Muscle layer of colon (tissue), 2 donors: ENCODE measurements around the gene ATXN8OS.
"Not testable (repeated sequence)": the region's sequence is repeated elsewhere in the genome, so short reads cannot be mapped to it uniquely, and the experiment has no call there.

Experiments
- H3K27ac ChIP-seq: one replicate; pipeline ENCODE4 v1.7.0; 2013; ENCODE audit warnings: low read depth, mild to moderate bottlenecking, low read length, moderate library complexity
- H3K27me3 ChIP-seq, 2 donors: one replicate each; pipeline ENCODE4 v1.7.0; 2013; ENCODE audit warnings: low read length in 2 of 2, mild to moderate bottlenecking in 2 of 2; ENCODE audit not compliant: insufficient read depth in 2 of 2, control insufficient read depth in 1 of 2
- H3K36me3 ChIP-seq: one replicate; pipeline ENCODE4 v1.7.0; 2013; ENCODE audit warnings: mild to moderate bottlenecking, low read length; ENCODE audit not compliant: insufficient read depth
- H3K4me1 ChIP-seq: one replicate; pipeline ENCODE4 v1.7.0; 2013; ENCODE audit warnings: mild to moderate bottlenecking, low read length; ENCODE audit not compliant: insufficient read depth
- H3K4me3 ChIP-seq, 2 donors: one replicate each; pipeline ENCODE4 v1.7.0; 2013; ENCODE audit warnings: low read length in 2 of 2, low read depth in 1 of 2, mild to moderate bottlenecking in 1 of 2, moderate library complexity in 1 of 2
- H3K9ac ChIP-seq: one replicate; pipeline ENCODE4 v1.7.0; 2013; ENCODE audit warnings: low read length
- H3K9me3 ChIP-seq: one replicate; pipeline ENCODE4 v1.7.0; 2013; ENCODE audit warnings: mild to moderate bottlenecking, low read length
- donor health status: abdominal sarcoma.
- donor health status: Adenocarcinoma of cecum.

ATXN8OS gene

GRCh38 chr13:70128098-70128497, 20.5 kb downstream of the ATXN8OS start:
- Histone ChIP-seq H3K9ac (no peak overlapping the region), H3K4me1 (no peaks in the 10 kb centered on the region), H3K36me3 (no peaks in the 10 kb centered on the region), H3K9me3 (no peaks in the 10 kb centered on the region), H3K27ac (no peak overlapping the region), H3K27me3 (no peaks in the 10 kb centered on the region), H3K4me3 (no peak overlapping the region)

GRCh38 chr13:70142658-70143057, 35.0 kb downstream of the ATXN8OS start:
- H3K4me1 ChIP-seq, H3K4me3 ChIP-seq, H3K27ac ChIP-seq, H3K27me3 ChIP-seq, H3K36me3 ChIP-seq, H3K9ac ChIP-seq, H3K9me3 ChIP-seq: not testable (repeated sequence)

- H3K27me3 ChIP-seq: no peaks in the 10 kb centered on the region
- H3K27ac ChIP-seq: no peak overlapping the region
- H3K36me3 ChIP-seq: no peaks in the 10 kb centered on the region
- no peak overlapping the region for H3K9ac ChIP-seq
- no peak overlapping the region for H3K4me3 ChIP-seq
- no peaks in the 10 kb centered on the region for H3K9me3 ChIP-seq
- no peaks in the 10 kb centered on the region for H3K4me1 ChIP-seq
Measured at GRCh38 chr13:70162141-70162540, 54.5 kb downstream of the ATXN8OS start.

GRCh38 chr13:70170689-70171088, 63.1 kb downstream of the ATXN8OS start:
- Histone ChIP-seq H3K27me3 (no peaks in the 10 kb centered on the region), H3K9me3 (no peaks in the 10 kb centered on the region), H3K27ac (no peak overlapping the region), H3K36me3 (no peaks in the 10 kb centered on the region), H3K4me1 (no peaks in the 10 kb centered on the region), H3K9ac (no peak overlapping the region), H3K4me3 (no peak overlapping the region)

GRCh38 chr13:70171151-70171550, 63.5 kb downstream of the ATXN8OS start:
- Histone ChIP-seq H3K4me1 (no peaks in the 10 kb centered on the region), H3K27ac (no peak overlapping the region), H3K4me3 (no peak overlapping the region)

GRCh38 chr13:70172946-70173597, 65.4 kb downstream of the ATXN8OS start:
- Histone ChIP-seq H3K9me3 (no peaks in the 10 kb centered on the region), H3K36me3 (no peaks in the 10 kb centered on the region), H3K4me1 (no peaks in the 10 kb centered on the region), H3K4me3 (no peak overlapping the region), H3K27ac (no peak overlapping the region), H3K9ac (no peak overlapping the region), H3K27me3 (no peaks in the 10 kb centered on the region)

More at GRCh38 chr13:70171151-70171550, 63.5 kb downstream of the ATXN8OS start:
- Histone ChIP-seq H3K27me3 (no peaks in the 10 kb centered on the region), H3K9me3 (no peaks in the 10 kb centered on the region), H3K9ac (no peak overlapping the region), H3K36me3 (no peaks in the 10 kb centered on the region)

- no peak overlapping the region for H3K9ac ChIP-seq
- no peaks in the 10 kb centered on the region for H3K27me3 ChIP-seq
- H3K27ac ChIP-seq: no peak overlapping the region
- H3K4me3 ChIP-seq: no peak overlapping the region
- H3K9me3 ChIP-seq: no peaks in the 10 kb centered on the region
- H3K36me3 ChIP-seq: no peaks in the 10 kb centered on the region
- no peaks in the 10 kb centered on the region for H3K4me1 ChIP-seq
Measured at GRCh38 chr13:70173598-70173959, 66.0 kb downstream of the ATXN8OS start.

- no peaks in the 10 kb centered on the region for H3K4me1 ChIP-seq
- no peak overlapping the region for H3K4me3 ChIP-seq
- no peaks in the 10 kb centered on the region for H3K27me3 ChIP-seq
- H3K9ac ChIP-seq: no peak overlapping the region
- H3K36me3 ChIP-seq: no peaks in the 10 kb centered on the region
- H3K9me3 ChIP-seq: no peaks in the 10 kb centered on the region
- H3K27ac ChIP-seq: no peak overlapping the region
Measured at GRCh38 chr13:70178346-70178745, 70.7 kb downstream of the ATXN8OS start.
